Colonic mucosa (tissue), 4 donors: ENCODE data around the gene EFTUD2. TPM values are rescaled to one million over a fixed set of nuclear protein-coding genes. Genes with fewer than 3 reads are reported as not detected.

Experiments
- DNase-seq: peaks from one replicate; pipeline ENCODE4 v3.0.0-alpha.2; 2020
- H3K27ac ChIP-seq: fragments of 200-600 bp; one replicate; pipeline ENCODE4 v1.8.0; 2021
- H3K27me3 ChIP-seq: fragments of 200-600 bp; one replicate; pipeline ENCODE4 v1.8.0; 2021
- H3K36me3 ChIP-seq: fragments of 200-600 bp; one replicate; pipeline ENCODE4 v1.8.0; 2021
- H3K4me1 ChIP-seq: fragments of 200-600 bp; one replicate; pipeline ENCODE4 v1.8.0; 2021; ENCODE audit warnings: mild to moderate bottlenecking
- H3K4me3 ChIP-seq: fragments of 200-600 bp; one replicate; pipeline ENCODE4 v1.8.0; 2021
- H3K9ac ChIP-seq, 2 donors: one replicate each; pipeline ENCODE4 v1.7.0; 2013; ENCODE audit warnings: control low read depth in 2 of 2, low read depth in 2 of 2, low read length in 2 of 2
- H3K9me3 ChIP-seq: fragments of 200-600 bp; one replicate; pipeline ENCODE4 v1.8.0; 2021
- CTCF ChIP-seq: fragments of 200-600 bp; IDR thresholded peaks from one replicate; pipeline ENCODE4 v1.8.0; 2022; ENCODE audit warnings: antibody characterized with exemption, mild to moderate bottlenecking
- intact Hi-C: fragments of 100-400 bp; cut with DNase I; formaldehyde crosslinking; loops from one replicate; pipeline ENCODE4 v1.14.1; 2022
- total RNA-seq, 2 donors: library from RNA; stranded (reverse); fragmentation: NEBNext Ultra II Directional in 1 of 2; extraction: Animal tissue kit (Norgen Biotek cat#: 25700) in 1 of 2; gene quantifications; one replicate each; pipeline ENCODE4 v1.2.1, GENCODE V29; 2021
- donor health status: healthy.
- donor health status: DM: no; HTN: no; CAD: no.
- donor health status: DM: no; HTN: no; CAD: no.

Gene EFTUD2
- total RNA-seq, 2 donors from 2014 or later: 74.8 to 109 TPM

- no peak overlapping the region for H3K4me3 ChIP-seq
- no peak overlapping the region for H3K27ac ChIP-seq
- H3K4me1 ChIP-seq: peaks cover 5% of the 10 kb centered on the region
- TF ChIP-seq CTCF: no peak
- peaks cover 45% of the 10 kb centered on the region for H3K27me3 ChIP-seq
- no peak for DNase-seq
- H3K9me3 ChIP-seq: no peaks in the 10 kb centered on the region
- H3K36me3 ChIP-seq: no peaks in the 10 kb centered on the region
- intact Hi-C loops: no loop called here
- H3K9ac ChIP-seq: no peak overlapping the region
Observed at GRCh38 chr17:44831371-44831770, 67.9 kb downstream of the EFTUD2 start.

- H3K9me3 ChIP-seq: no peaks in the 10 kb centered on the region
- H3K4me3 ChIP-seq: peak overlapping the region; percentile 32
- H3K36me3 ChIP-seq: no peaks in the 10 kb centered on the region
- H3K4me1 ChIP-seq: peaks cover 5% of the 10 kb centered on the region
- H3K9ac ChIP-seq: no peak overlapping the region
- intact Hi-C loops: no loop called here
- DNase-seq: no peak
- H3K27me3 ChIP-seq: peaks cover 45% of the 10 kb centered on the region
- TF ChIP-seq CTCF: no peak
- H3K27ac ChIP-seq: no peak overlapping the region
Observed at GRCh38 chr17:44830359-44831288, 68.6 kb downstream of the EFTUD2 start.

GRCh38 chr17:44829523-44830358 is 69.5 kb downstream of the EFTUD2 start, which contains the start of gene GJC1:
Gene GJC1 (minus strand): TSS chr17:44830287. CDS start chr17:44805817, 24,470 bp downstream.
- no peak for DNase-seq
- Histone ChIP-seq H3K9ac (peak within 1 kb of the TSS in 1 of 2 donors; percentile 50), H3K4me3 (peak within 1 kb of the TSS; percentile 32)

GRCh38 chr17:44828919-44829522 is 70.2 kb downstream of the EFTUD2 start:
- Histone ChIP-seq H3K27ac (peak overlapping the region; percentile 8), H3K4me1 (peaks cover 5% of the 10 kb centered on the region), H3K9me3 (no peaks in the 10 kb centered on the region), H3K4me3 (peak overlapping the region; percentile 32), H3K36me3 (no peaks in the 10 kb centered on the region), H3K27me3 (peaks cover 45% of the 10 kb centered on the region), H3K9ac (peak overlapping the region in 1 of 2 donors; percentile 50)
- intact Hi-C loops: no loop called here
- DNase-seq: no peak
- no peak for TF ChIP-seq CTCF

More at GRCh38 chr17:44829523-44830358, 69.5 kb downstream of the EFTUD2 start, which contains the start of gene GJC1:
- Histone ChIP-seq H3K36me3 (no peaks in the 10 kb centered on the region), H3K9me3 (no peaks in the 10 kb centered on the region), H3K27me3 (peaks cover 45% of the 10 kb centered on the region), H3K27ac (peak within 1 kb of the TSS; percentile 8), H3K4me1 (peaks cover 5% of the 10 kb centered on the region)
- intact Hi-C loops: no loop called here
- TF ChIP-seq CTCF: no peak

GRCh38 chr17:44827863-44828262 is 71.4 kb downstream of the EFTUD2 start:
- Histone ChIP-seq H3K36me3 (no peaks in the 10 kb centered on the region), H3K4me1 (peaks cover 5% of the 10 kb centered on the region), H3K27ac (no peak overlapping the region), H3K27me3 (peaks cover 42% of the 10 kb centered on the region), H3K4me3 (no peak overlapping the region), H3K9me3 (no peaks in the 10 kb centered on the region), H3K9ac (no peak overlapping the region)
- DNase-seq: no peak
- TF ChIP-seq CTCF: no peak
- intact Hi-C loops: no loop called here
